ENCODE results near the gene FOSB. TPM values are rescaled to one million over a fixed set of nuclear protein-coding genes. Genes with fewer than 3 reads are reported as not detected.
A peak's percentile ranks its signal among the peaks of the same experiment; 100 is the strongest.

The FOSB gene
- polyA plus RNA-seq, 1 donor from 2014 or later = 2.1 TPM

- TF ChIP-seq REST (IDR thresholded peaks at IDR 0.05; ENCODE audit: borderline replicate concordance) (no peak), SMC3 (conservative IDR thresholded peaks at IDR 0.05; ENCODE audit: poor library complexity) (no peak), POLR2AphosphoS5 (IDR thresholded peaks at IDR 0.05) (no peak), EP300 (conservative IDR thresholded peaks at IDR 0.05; ENCODE audit: poor library complexity, severe bottlenecking) (no peak), MXI1 (conservative IDR thresholded peaks at IDR 0.05; ENCODE audit: poor library complexity, severe bottlenecking) (no peak), TAF1 (IDR thresholded peaks at IDR 0.05; ENCODE audit: low read depth) (no peak), RAD21 (conservative IDR thresholded peaks at IDR 0.05) (no peak), CTCF (IDR thresholded peaks at IDR 0.05; ENCODE audit: poor library complexity, severe bottlenecking) (no peak), EZH2 (IDR thresholded peaks at IDR 0.05; ENCODE audit: borderline replicate concordance, insufficient read depth, low read length, poor library complexity, severe bottlenecking) (no peak)
- Histone ChIP-seq H3K27ac (ENCODE audit: low read length) (no peak overlapping the region), H3K36me3 (ENCODE audit: insufficient read depth, low read length) (no peaks in the 10 kb centered on the region), H3F3A (ENCODE audit: insufficient read depth, low read length, poor library complexity, severe bottlenecking) (no peaks in the 10 kb centered on the region), H3K9me3 (ENCODE audit: low read length) (no peaks in the 10 kb centered on the region), H3K79me2 (replicated peaks; ENCODE audit: insufficient read depth, low read length) (no peaks in the 10 kb centered on the region), H3K27me3 (ENCODE audit: insufficient read depth, low read depth, low read length) (no peaks in the 10 kb centered on the region), H3K4me2 (ENCODE audit: low read length) (no peak overlapping the region), H2AFZ (ENCODE audit: low read depth, low read length) (no peak overlapping the region), H3K9me2 (ENCODE audit: insufficient read depth, low read length) (no peaks in the 10 kb centered on the region), H3K9ac (ENCODE audit: low read length) (no peak overlapping the region), H4K20me1 (ENCODE audit: insufficient read depth) (no peaks in the 10 kb centered on the region), H3K4me3 (ENCODE audit: low read length) (no peak overlapping the region)
Observed at GRCh38 chr19:45442408-45442777, 25.4 kb upstream of the FOSB start.

- H3K9ac ChIP-seq (ENCODE audit: low read length) = peak overlapping the region; percentile 55
- H3F3A ChIP-seq (ENCODE audit: insufficient read depth, low read length, poor library complexity, severe bottlenecking) = no peaks in the 10 kb centered on the region
- H3K4me2 ChIP-seq (ENCODE audit: low read length) = peak overlapping the region; percentile 19
- H3K79me2 ChIP-seq (replicated peaks; ENCODE audit: insufficient read depth, low read length) = no peaks in the 10 kb centered on the region
- H3K9me2 ChIP-seq (ENCODE audit: insufficient read depth, low read length) = no peaks in the 10 kb centered on the region
- no peaks in the 10 kb centered on the region for H4K20me1 ChIP-seq (ENCODE audit: insufficient read depth)
- peak overlapping the region; percentile 62 for H3K4me3 ChIP-seq (ENCODE audit: low read length)
- H2AFZ ChIP-seq (ENCODE audit: low read depth, low read length) = no peak overlapping the region
- no peaks in the 10 kb centered on the region for H3K9me3 ChIP-seq (ENCODE audit: low read length)
- no peaks in the 10 kb centered on the region for H3K27me3 ChIP-seq (ENCODE audit: insufficient read depth, low read depth, low read length)
- H3K36me3 ChIP-seq (ENCODE audit: insufficient read depth, low read length) = no peaks in the 10 kb centered on the region
- TF ChIP-seq CTCF (IDR thresholded peaks at IDR 0.05; ENCODE audit: poor library complexity, severe bottlenecking) (no peak), RAD21 (conservative IDR thresholded peaks at IDR 0.05) (no peak), EP300 (conservative IDR thresholded peaks at IDR 0.05; ENCODE audit: poor library complexity, severe bottlenecking) (no peak)
- H3K27ac ChIP-seq (ENCODE audit: low read length) = no peak overlapping the region
Observed at GRCh38 chr19:45442778-45443461, 24.9 kb upstream of the FOSB start.
